BLaER1 (cell line): ENCODE results near the gene PRMT7.

Experiments used
- H3K27ac ChIP-seq: shearing (Covaris generic); formaldehyde crosslinking; 2 replicates; pipeline ENCODE4 v1.8.1; 2022
- H3K27me3 ChIP-seq: shearing (Covaris generic); formaldehyde crosslinking; 2 replicates; pipeline ENCODE4 v1.8.1; 2022
- H3K36me3 ChIP-seq: shearing (Covaris generic); formaldehyde crosslinking; 2 replicates; pipeline ENCODE4 v1.8.1; 2022
- H3K4me1 ChIP-seq: shearing (Covaris generic); formaldehyde crosslinking; 2 replicates; pipeline ENCODE4 v1.8.1; 2022
- H3K4me2 ChIP-seq: shearing (Covaris generic); formaldehyde crosslinking; 2 replicates; pipeline ENCODE4 v1.8.1; 2022
- H3K4me3 ChIP-seq: shearing (Covaris generic); formaldehyde crosslinking; 2 replicates; pipeline ENCODE4 v1.8.1; 2022
- H3K9ac ChIP-seq: shearing (Covaris generic); formaldehyde crosslinking; 2 replicates; pipeline ENCODE4 v1.8.1; 2022
- H3K9me3 ChIP-seq: shearing (Covaris generic); formaldehyde crosslinking; 2 replicates; pipeline ENCODE4 v1.8.1; 2022
- H4K20me1 ChIP-seq: shearing (Covaris generic); formaldehyde crosslinking; 2 replicates; pipeline ENCODE4 v1.8.1; 2022
- Cebpa-rat ChIP-seq: shearing (Covaris generic); IDR thresholded peaks from 2 replicates; pipeline ENCODE4 v1.8.1; 2022

The PRMT7 gene

DNA sequence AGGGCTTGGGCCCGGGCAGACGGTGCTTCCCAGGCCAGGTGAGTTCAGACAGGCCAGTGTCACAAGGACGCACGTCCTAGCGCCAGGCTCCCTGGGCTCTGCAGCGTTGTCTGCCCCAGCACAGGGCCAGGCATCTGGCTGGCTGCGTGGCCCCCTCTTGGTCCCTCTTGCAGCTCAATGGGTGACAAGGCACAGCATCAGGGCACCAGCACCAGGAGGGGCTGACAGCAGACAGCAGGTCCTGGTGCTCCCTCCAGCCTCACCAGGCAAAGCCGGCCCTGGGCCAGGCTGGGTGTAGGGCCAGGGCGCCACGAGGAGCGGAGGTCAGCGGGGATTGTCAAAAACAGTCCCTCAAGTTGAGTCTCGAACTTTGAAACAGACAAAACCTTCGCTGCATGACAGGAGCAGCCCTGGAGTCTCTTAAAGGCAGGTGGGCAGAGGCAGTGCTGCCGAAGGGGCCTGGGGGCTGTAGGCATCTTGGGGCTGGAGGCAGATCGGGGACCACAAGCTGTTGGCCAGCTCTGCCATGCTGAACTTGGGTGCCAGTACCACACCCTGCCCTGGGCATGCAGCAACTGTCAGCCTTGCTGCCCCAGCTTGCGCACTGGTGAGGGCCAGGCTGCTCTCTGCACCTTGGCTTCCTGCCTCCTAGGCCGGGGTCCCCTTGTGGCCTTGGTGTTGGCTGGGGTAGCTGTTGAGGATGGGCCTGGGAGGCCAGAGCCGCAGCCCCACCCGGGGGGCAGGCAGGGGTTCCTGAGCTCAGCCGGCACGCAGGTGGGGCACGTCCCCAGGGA lies 48.8 kb downstream of the PRMT7 start:
- no peaks in the 10 kb centered on the region for H3K9me3 ChIP-seq
- no peaks in the 10 kb centered on the region for H3K27me3 ChIP-seq
- peaks cover 99% of the 10 kb centered on the region for H4K20me1 ChIP-seq
- H3K9ac ChIP-seq: no peak overlapping the region; the same call in 1 of the 2 replicates
- peaks cover 100% of the 10 kb centered on the region for H3K4me1 ChIP-seq
- TF ChIP-seq Cebpa-rat: no peak
- peak overlapping the region; percentile 47 for H3K27ac ChIP-seq
- peaks cover 35% of the 10 kb centered on the region for H3K36me3 ChIP-seq
- H3K4me2 ChIP-seq: peak overlapping the region; percentile 96
- H3K4me3 ChIP-seq: no peak overlapping the region

DNA sequence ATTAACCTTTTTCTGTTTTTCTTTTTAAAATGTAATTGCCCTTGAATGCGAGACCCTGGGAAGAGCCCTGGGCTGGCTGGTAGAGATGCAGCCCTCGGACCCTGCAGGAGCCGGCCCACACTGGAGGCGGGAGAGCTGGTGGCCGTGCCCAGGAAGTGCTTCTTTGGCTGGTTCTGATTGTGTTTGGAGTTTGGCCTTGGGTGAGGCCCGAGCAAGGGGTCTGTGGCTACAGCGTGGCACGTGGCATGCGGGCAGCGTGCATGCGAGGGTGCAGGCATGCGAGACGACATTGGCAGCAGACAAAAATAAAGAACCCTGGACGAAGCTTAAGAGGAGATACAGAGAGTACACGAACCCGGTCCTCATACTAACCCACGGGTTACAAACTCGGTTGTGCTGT lies 49.7 kb downstream of the PRMT7 start:
- Histone ChIP-seq H3K9ac (no peak overlapping the region; the same call in 1 of the 2 replicates), H3K4me3 (no peak overlapping the region), H3K4me2 (peak overlapping the region; percentile 96), H3K27me3 (no peaks in the 10 kb centered on the region), H4K20me1 (peaks cover 99% of the 10 kb centered on the region), H3K9me3 (no peaks in the 10 kb centered on the region), H3K36me3 (peaks cover 25% of the 10 kb centered on the region), H3K27ac (peak overlapping the region; percentile 47), H3K4me1 (peaks cover 100% of the 10 kb centered on the region)
- no peak for TF ChIP-seq Cebpa-rat

DNA sequence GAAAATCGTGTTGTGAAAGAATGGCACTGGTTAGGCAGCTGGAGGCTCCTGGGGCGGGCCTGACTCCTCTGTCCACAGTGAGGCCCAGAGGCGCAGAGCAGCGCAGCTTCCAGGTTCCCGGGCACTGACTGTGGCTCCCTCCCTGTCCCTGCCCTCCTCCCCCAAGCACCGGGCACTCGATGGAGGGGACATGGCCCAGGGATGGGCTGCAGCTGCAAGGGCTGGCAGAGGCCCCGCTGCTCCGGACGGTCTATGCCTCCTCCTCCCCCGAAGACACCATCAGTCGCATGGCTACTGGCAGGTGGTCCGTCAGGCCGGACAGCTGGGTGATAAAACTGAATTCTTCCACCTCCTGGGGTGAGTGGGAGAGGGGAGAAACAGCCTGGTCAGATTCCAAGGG lies 50.1 kb downstream of the PRMT7 start:
- H3K9me3 ChIP-seq: no peaks in the 10 kb centered on the region
- H3K27ac ChIP-seq: peak overlapping the region; percentile 47; the same call in 1 of the 2 replicates
- TF ChIP-seq Cebpa-rat: no peak
- peaks cover 100% of the 10 kb centered on the region for H3K4me1 ChIP-seq
- H3K27me3 ChIP-seq: no peaks in the 10 kb centered on the region
- H3K9ac ChIP-seq: no peak overlapping the region
- peaks cover 99% of the 10 kb centered on the region for H4K20me1 ChIP-seq
- peak overlapping the region; percentile 96 for H3K4me2 ChIP-seq
- H3K4me3 ChIP-seq: no peak overlapping the region
- H3K36me3 ChIP-seq: peaks cover 23% of the 10 kb centered on the region

DNA sequence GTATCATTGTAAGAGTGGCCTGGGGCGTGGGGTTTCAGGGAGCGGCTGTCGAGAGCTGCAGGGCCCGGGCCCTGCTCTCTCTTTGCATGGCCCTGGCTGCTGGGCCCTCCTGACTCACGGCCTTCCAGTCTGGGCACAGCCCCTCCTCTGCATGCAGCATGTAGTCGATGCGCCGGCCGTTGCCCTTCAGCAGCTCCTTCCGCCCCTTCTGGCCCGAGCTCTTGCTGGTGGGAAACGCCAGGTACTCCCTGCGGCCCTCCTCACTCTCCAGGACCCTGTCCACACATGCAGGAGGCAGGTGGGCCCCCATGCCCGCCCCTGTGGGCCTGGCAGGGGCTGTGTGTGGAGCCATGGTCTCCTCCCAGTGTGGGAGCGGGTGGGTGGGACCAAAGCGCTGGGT lies 50.7 kb downstream of the PRMT7 start:
- no peaks in the 10 kb centered on the region for H3K9me3 ChIP-seq
- TF ChIP-seq Cebpa-rat: no peak
- H3K4me1 ChIP-seq: peaks cover 100% of the 10 kb centered on the region
- H3K4me3 ChIP-seq: no peak overlapping the region
- no peaks in the 10 kb centered on the region for H3K27me3 ChIP-seq
- H3K4me2 ChIP-seq: peak overlapping the region; percentile 96
- H3K9ac ChIP-seq: peak overlapping the region; percentile 50; the same call in 1 of the 2 replicates
- H3K27ac ChIP-seq: peak overlapping the region; percentile 47
- peaks cover 93% of the 10 kb centered on the region for H4K20me1 ChIP-seq
- H3K36me3 ChIP-seq: peaks cover 23% of the 10 kb centered on the region

DNA sequence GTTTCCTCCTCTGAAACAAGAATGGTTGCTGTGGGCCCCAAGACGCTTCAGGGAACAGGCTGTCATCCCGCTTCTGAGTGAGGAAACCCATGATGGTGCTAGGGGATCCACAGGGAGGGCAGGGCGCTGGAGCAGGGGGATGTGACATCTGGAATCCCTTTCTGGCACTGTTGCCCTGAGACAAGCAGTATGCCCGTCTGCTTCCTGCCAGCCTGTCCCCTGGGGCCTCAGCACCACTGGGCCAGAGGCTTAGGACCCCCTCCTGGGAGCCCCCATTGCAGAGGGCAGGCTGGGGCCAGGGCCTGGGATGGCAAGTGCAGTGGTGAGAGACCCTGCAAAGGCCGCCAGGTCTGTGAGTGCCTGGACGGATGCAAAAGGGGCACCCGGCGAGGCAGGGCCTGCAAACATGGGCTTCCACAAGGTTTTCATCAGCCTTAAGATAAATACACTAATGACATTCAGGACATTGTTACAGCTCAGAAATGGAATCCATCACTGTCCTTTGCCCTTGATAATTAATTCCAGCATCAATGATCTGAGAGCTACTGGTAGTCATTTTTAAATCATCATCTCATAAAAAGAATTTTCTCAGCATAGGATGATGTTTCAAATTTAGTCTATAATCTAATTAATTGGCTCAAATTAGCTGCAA lies 51.6 kb downstream of the PRMT7 start:
- H3K4me2 ChIP-seq: peak overlapping the region; percentile 96
- H3K9me3 ChIP-seq: no peaks in the 10 kb centered on the region
- H3K27me3 ChIP-seq: peaks cover 2% of the 10 kb centered on the region
- H3K36me3 ChIP-seq: peaks cover 16% of the 10 kb centered on the region
- peaks cover 84% of the 10 kb centered on the region for H4K20me1 ChIP-seq
- H3K27ac ChIP-seq: peak overlapping the region; percentile 47
- peak overlapping the region; percentile 50 for H3K9ac ChIP-seq
- no peak overlapping the region for H3K4me3 ChIP-seq
- peaks cover 95% of the 10 kb centered on the region for H3K4me1 ChIP-seq
- TF ChIP-seq Cebpa-rat: no peak

DNA sequence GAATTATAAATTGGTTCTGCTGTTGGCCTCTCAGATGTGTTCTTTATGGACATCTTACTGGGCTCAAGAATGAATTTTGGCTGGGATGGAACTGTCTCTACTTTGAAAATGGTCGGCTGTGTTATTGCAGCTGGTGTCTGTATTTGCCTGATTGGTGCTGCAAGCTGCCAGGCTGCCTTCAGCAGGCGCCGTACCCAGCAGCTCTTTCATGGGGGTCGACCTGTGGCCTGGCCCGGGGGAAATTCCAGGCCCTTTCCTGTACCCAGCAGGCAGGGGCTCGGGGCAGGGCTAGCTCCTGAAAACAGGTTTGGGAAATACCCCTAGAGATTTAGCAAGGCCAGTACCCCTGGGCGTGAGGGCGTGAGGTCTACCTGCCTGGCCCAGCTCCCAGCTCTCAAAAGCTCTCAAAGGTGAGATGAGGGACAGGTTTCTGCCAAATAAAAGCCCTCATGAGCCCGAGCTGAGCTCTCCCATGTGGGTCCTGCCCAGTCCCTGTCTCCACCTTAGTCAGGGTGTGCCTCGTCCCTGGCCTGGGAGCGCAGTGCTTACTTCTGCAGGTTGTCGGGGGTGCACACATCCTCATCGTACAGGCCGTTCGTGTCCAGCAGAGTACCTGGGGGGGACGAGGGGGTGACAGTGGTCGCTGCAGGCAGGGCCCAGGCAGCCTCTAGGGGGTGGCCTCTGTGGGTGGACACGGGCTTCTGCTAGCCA lies 52.3 kb downstream of the PRMT7 start:
- Histone ChIP-seq H3K9me3 (no peaks in the 10 kb centered on the region), H3K4me2 (peak overlapping the region; percentile 96), H3K4me1 (peaks cover 95% of the 10 kb centered on the region), H3K27ac (no peak overlapping the region), H3K36me3 (peaks cover 8% of the 10 kb centered on the region), H4K20me1 (peaks cover 77% of the 10 kb centered on the region), H3K9ac (no peak overlapping the region), H3K4me3 (no peak overlapping the region), H3K27me3 (peaks cover 7% of the 10 kb centered on the region)
- no peak for TF ChIP-seq Cebpa-rat

DNA sequence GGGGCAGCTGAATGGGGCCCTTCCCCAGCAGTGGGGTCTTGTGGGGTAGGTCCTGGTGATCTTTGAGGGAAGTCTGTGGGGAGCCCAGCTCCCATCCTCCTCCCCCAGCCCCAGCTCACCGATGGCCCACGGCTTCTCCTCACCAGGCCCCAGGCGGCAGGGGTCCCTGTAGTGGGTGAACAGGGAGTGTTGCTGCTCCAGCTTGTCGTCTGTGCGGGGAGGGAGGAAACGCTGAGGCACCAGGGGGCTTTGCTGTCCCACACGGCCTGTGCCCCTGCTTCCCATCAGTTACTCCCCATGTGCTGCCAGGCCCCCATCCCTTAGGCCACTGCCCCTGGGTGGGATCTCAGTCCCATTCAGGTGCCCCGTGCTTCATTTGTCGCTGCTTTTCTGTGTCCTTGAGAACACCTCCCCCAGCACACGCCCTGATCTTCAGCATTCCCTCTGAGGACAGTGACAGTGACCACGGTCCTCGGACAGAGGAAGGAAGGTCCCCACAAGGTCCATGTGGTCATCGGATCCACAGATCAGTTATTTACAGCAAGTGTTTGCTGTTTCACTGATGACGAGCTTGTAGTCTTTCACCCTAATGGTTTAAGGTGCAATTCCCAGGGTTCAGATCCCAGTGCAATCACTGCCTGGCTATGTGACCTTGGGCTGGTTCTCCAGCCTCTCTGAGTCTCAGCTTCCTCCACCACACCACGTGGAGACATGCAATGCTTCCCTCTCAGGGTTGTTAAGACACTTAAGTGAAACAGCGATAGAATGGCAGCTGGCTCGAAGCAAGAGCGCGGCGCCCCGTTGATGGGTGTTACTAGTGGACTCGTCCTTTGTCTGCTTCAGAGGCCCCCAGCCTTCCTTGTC lies 53.1 kb downstream of the PRMT7 start:
- Histone ChIP-seq H3K27me3 (peaks cover 7% of the 10 kb centered on the region), H3K4me3 (no peak overlapping the region), H3K4me1 (peaks cover 95% of the 10 kb centered on the region), H3K27ac (no peak overlapping the region), H3K9me3 (no peaks in the 10 kb centered on the region), H3K4me2 (peak overlapping the region; percentile 96), H3K36me3 (0 out of 2 replicates have a peak, but pooled peaks cover 5% of the 10 kb centered on the region), H4K20me1 (peaks cover 75% of the 10 kb centered on the region), H3K9ac (no peak overlapping the region)
- no peak for TF ChIP-seq Cebpa-rat

DNA sequence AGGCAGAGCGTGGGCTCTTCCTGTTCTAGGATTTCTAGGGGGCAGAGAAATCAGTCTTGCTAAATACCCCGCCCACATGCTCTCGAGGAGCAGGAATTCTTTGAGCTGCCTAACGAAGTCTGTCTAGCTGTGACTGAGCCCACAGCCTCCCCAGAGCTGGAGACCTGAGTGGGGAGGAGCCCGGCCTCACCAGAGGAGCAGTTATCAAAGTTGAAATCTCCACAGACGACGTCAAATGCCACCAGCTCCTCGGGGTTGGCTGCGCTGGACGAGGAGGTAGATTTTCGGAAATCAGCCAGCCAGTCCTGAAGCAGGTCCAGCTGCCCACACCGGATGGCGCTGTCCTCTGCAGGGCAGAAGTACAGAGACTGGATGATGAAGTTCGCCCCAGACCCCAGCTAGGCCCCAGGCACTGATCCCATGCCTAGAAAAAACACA lies 53.8 kb downstream of the PRMT7 start:
- Histone ChIP-seq H3K4me3 (no peak overlapping the region), H3K27ac (no peak overlapping the region), H3K36me3 (no peaks in the 10 kb centered on the region), H3K27me3 (peaks cover 7% of the 10 kb centered on the region), H3K9me3 (no peaks in the 10 kb centered on the region), H3K4me1 (peaks cover 95% of the 10 kb centered on the region), H3K4me2 (peak overlapping the region; percentile 96), H4K20me1 (peaks cover 75% of the 10 kb centered on the region), H3K9ac (no peak overlapping the region)
- no peak for TF ChIP-seq Cebpa-rat
